Activated CD8-positive, alpha-beta T cell treated with anti-CD3 and anti-CD28 coated beads for 36 hours (primary cell): ENCODE data around the gene PREX1. TPM values are rescaled to one million over a fixed set of nuclear protein-coding genes. Genes with fewer than 3 reads are reported as not detected.

Experiments used
- ATAC-seq: fragments of 200-7000 bp; cut with Tn5 transposase; one replicate; pipeline ENCODE4 v1.10.0; 2021; ENCODE audit warnings: mild to moderate bottlenecking, moderate library complexity
- CTCF ChIA-PET: fragments of 350-600 bp; sonication (Branson Sonifier 250); formaldehyde crosslinking; loops from one replicate; lab custom pipeline; 2021; ENCODE audit warnings: antibody characterized with exemption; lab: Charles Lee
- POLR2A ChIA-PET: fragments of 350-600 bp; sonication (Branson Sonifier 250); formaldehyde crosslinking; loops from one replicate; lab custom pipeline; 2021; ENCODE audit warnings: antibody characterized with exemption; lab: Charles Lee
- DNase-seq: peaks from one replicate; pipeline ENCODE4 v3.0.0-alpha.2; 2020
- H3K27ac Mint-ChIP-seq: one replicate; pipeline ENCODE4 v1.8.0; 2021; ENCODE audit warnings: mild to moderate bottlenecking, mixed read lengths
- H3K27me3 Mint-ChIP-seq: one replicate; pipeline ENCODE4 v1.8.0; 2021; ENCODE audit warnings: mixed read lengths
- H3K36me3 Mint-ChIP-seq: one replicate; pipeline ENCODE4 v1.8.0; 2021; ENCODE audit warnings: low read depth, mixed read lengths
- H3K4me1 Mint-ChIP-seq: one replicate; pipeline ENCODE4 v1.8.0; 2021; ENCODE audit warnings: low read depth, mixed read lengths
- H3K4me3 Mint-ChIP-seq: one replicate; pipeline ENCODE4 v1.8.0; 2021; ENCODE audit warnings: mild to moderate bottlenecking, moderate library complexity, mixed read lengths
- H3K9me3 Mint-ChIP-seq: one replicate; pipeline ENCODE4 v1.8.0; 2021; ENCODE audit warnings: mixed read lengths
- intact Hi-C: fragments of 100-400 bp; cut with micrococcal nuclease; formaldehyde crosslinking; loops from one replicate; pipeline ENCODE4 v1.10.0; 2022
- total RNA-seq, 2 experiments: library from RNA; stranded (reverse); gene quantifications; one replicate each; pipeline ENCODE4 v1.2.3, GENCODE V29; 2021
- TF ChIP-seq, protein P1 (sequence below): fragments of 200-600 bp; IDR thresholded peaks from one replicate; pipeline ENCODE4 v1.8.0; 2022; ENCODE audit warnings: antibody characterized with exemption, mild to moderate bottlenecking

Gene PREX1
- total RNA-seq, 2 experiments from 2014 or later: 79.7 to 80.5 TPM

DNA sequence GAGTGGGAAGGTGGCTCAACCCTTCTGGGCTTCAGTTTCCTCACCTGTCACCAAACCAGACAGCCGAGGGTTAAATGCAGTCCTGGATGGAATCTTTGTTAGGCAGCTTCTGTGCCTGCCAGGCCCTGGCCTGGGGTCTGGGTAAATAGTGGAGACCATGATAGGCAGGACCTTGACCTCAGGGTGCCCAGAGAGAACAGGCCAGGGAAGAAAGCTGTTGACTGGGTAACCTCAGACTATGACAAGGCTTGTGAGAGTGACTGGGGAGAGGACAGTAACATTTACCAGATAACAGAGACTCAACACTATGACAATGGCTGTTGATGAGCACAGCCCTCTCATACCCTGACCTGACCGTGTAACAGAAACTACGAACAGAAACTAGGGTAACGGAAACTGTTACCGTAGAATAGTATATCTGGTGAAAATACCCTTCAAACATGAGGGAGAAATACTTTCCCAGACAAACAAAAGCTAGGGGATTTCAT lies 218.3 kb downstream of the PREX1 start:
- Mint-ChIP-seq H3K27ac (no peak overlapping the region), H3K27me3 (no peaks in the 10 kb centered on the region), H3K4me1 (peaks cover 11% of the 10 kb centered on the region), H3K36me3 (no peaks in the 10 kb centered on the region), H3K9me3 (no peaks in the 10 kb centered on the region), H3K4me3 (no peak overlapping the region)
- TF ChIP-seq, protein P1, sequence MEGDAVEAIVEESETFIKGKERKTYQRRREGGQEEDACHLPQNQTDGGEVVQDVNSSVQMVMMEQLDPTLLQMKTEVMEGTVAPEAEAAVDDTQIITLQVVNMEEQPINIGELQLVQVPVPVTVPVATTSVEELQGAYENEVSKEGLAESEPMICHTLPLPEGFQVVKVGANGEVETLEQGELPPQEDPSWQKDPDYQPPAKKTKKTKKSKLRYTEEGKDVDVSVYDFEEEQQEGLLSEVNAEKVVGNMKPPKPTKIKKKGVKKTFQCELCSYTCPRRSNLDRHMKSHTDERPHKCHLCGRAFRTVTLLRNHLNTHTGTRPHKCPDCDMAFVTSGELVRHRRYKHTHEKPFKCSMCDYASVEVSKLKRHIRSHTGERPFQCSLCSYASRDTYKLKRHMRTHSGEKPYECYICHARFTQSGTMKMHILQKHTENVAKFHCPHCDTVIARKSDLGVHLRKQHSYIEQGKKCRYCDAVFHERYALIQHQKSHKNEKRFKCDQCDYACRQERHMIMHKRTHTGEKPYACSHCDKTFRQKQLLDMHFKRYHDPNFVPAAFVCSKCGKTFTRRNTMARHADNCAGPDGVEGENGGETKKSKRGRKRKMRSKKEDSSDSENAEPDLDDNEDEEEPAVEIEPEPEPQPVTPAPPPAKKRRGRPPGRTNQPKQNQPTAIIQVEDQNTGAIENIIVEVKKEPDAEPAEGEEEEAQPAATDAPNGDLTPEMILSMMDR: no peak
- no peak for DNase-seq
- intact Hi-C loops: no loop called here
- ChIA-PET POLR2A (no interaction called here), CTCF (interaction anchor here (0.8 to 1.3 kb wide), 2 partner anchors 11 to 26 kb away, joined by 3 read pairs; no protein-coding TSS in a partner anchor)
- ATAC-seq: peak; percentile 99

DNA sequence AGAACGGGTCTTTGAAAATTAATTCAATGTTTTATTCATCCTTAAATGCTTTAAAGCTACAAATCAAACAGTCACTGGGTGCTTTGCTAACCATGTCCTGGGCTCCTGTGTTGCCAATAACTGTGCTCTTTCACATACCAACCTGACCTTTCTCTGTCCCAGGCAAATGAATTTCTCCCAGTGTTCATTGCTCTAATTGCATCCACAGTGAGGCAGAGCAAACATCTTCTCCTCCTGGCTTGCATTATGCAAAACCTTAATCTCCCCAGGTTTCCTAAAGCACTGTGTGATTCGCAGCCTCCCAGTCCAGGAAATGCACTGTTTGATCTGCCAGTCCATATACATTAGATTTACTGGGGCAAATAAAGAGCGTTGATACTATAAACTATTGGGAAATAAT lies 219.0 kb downstream of the PREX1 start:
- peaks cover 11% of the 10 kb centered on the region for H3K4me1 Mint-ChIP-seq
- no peaks in the 10 kb centered on the region for H3K9me3 Mint-ChIP-seq
- H3K36me3 Mint-ChIP-seq: no peaks in the 10 kb centered on the region
- ATAC-seq (no peak), DNase-seq (no peak)
- no peak overlapping the region for H3K4me3 Mint-ChIP-seq
- ChIA-PET CTCF (interaction anchor here (1.2 kb wide), 1 partner anchor 12 kb away, joined by 5 read pairs; no protein-coding TSS in a partner anchor), POLR2A (no interaction called here)
- TF ChIP-seq, protein P1: no peak
- H3K27ac Mint-ChIP-seq: no peak overlapping the region
- intact Hi-C loops: no loop called here
- no peaks in the 10 kb centered on the region for H3K27me3 Mint-ChIP-seq

DNA sequence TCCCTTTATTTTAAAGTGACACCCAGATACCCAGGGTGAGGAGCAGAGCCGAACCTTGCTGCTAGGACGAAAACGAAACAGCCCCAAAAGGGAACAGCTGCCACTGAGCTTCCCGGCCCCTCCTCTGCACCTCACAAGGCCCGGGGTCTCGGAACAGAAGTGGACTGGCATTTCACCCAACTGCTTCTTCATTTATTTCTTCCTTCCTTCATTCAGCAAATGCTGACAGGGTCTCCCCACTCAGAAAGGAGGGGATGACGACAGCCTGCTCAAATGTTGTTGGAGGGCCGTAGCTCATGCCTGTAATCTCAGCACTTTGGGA lies 220.3 kb downstream of the PREX1 start:
- intact Hi-C loops: no loop called here
- TF ChIP-seq, protein P1: no peak
- Mint-ChIP-seq H3K27me3 (no peaks in the 10 kb centered on the region), H3K4me3 (no peak overlapping the region), H3K4me1 (peaks cover 11% of the 10 kb centered on the region), H3K36me3 (no peaks in the 10 kb centered on the region), H3K9me3 (no peaks in the 10 kb centered on the region), H3K27ac (no peak overlapping the region)
- CTCF ChIA-PET: no interaction called here
- no peak for DNase-seq
- no peak for ATAC-seq
- POLR2A ChIA-PET: no interaction called here

DNA sequence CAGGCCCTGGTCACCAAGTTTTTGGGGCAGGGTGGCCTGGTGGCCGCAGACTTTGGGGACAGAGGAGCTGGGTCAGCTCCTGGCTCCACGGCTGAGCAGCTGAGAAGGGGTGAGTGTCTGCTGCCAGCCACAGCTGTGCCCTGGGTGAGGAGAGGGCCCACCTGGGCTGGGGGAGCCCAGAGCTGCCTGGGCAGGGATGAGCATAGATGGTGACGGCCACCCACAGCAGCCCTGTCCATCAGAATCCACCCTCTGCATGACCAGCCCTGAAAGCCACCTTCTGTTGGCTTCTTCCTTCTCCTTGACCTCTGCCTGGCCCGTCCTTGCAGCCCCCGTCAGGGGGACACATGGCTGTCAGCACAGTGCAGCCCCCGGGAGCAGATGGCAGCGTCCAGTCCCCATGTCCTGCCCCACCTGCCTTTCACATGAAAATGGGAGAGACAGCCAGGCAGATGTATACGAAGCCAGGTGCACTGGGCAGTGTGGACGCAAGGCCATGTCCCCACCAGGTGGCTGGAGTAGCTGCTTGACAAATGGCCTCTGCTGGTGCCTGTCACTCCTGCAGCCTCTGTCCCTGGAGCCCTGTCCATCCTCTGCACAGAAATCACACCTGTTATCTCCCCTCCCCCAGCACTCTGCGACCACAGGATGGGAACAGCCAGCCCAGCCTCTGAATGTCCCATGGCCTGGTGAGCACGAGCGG lies 220.8 kb downstream of the PREX1 start:
- POLR2A ChIA-PET: no interaction called here
- peaks cover 11% of the 10 kb centered on the region for H3K4me1 Mint-ChIP-seq
- no peak overlapping the region for H3K27ac Mint-ChIP-seq
- intact Hi-C loops: no loop called here
- CTCF ChIA-PET: interaction anchor here (1.4 kb wide), 1 partner anchor 13 kb away, joined by 6 read pairs; no protein-coding TSS in a partner anchor
- no peak for DNase-seq
- TF ChIP-seq, protein P1: no peak
- ATAC-seq: no peak
- no peak overlapping the region for H3K4me3 Mint-ChIP-seq
- no peaks in the 10 kb centered on the region for H3K27me3 Mint-ChIP-seq
- H3K9me3 Mint-ChIP-seq: no peaks in the 10 kb centered on the region
- no peaks in the 10 kb centered on the region for H3K36me3 Mint-ChIP-seq

DNA sequence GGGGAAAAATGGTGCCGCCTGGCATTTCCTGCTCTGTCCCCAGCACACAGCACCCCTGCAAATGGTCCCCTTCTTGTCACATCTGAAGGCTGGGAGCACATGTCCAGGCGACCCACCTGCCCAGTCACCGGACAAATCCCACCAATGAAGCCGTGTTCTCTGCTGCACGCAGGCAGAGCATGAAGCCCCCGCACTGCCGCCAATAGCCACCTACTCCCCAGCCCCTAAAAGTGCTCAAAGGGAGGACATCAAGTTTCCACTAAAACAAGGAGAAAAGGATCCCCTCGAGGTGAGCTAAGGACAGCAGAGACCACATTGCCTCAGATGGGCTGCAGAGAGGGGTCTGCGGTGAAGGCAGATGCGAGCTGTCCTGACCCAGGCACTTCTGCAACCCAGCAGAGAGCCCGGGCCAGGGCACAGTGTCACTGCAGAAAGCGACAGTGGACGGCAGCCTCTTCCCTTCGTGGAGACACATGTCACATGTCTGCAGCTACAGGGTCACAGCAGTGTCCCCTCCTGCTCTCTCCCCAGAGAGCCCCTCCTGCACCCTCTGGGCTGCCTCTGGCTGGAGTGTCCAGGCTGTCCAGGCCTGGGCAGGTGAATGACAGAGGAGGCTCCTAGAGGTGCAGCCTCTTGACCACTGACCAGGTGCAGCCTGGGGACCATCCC lies 221.5 kb downstream of the PREX1 start:
- no peaks in the 10 kb centered on the region for H3K9me3 Mint-ChIP-seq

More for the DNA sequence above, 221.5 kb downstream of the PREX1 start:
- ChIA-PET CTCF (interaction anchor here (1.4 kb wide), 1 partner anchor 14 kb away, joined by 6 read pairs; no protein-coding TSS in a partner anchor), POLR2A (no interaction called here)
- no peak overlapping the region for H3K27ac Mint-ChIP-seq
- ATAC-seq: no peak
- peaks cover 11% of the 10 kb centered on the region for H3K4me1 Mint-ChIP-seq
- TF ChIP-seq, protein P1: no peak
- no peak overlapping the region for H3K4me3 Mint-ChIP-seq
- H3K27me3 Mint-ChIP-seq: no peaks in the 10 kb centered on the region
- H3K36me3 Mint-ChIP-seq: no peaks in the 10 kb centered on the region
- no peak for DNase-seq
- intact Hi-C loops: no loop called here
